Astrocyte of the cerebellum (primary cell): ENCODE results near the gene RAPSN.

ENCODE experiments used
- DNase-seq: peaks from one replicate; pipeline ENCODE4 v3.0.0-alpha.2; 2011; ENCODE audit warnings: low read depth
- H3K4me3 ChIP-seq: 2 replicates; pipeline ENCODE4 v1.5.1; 2011; ENCODE audit warnings: mild to moderate bottlenecking, low read depth, low read length, moderate library complexity
- in situ Hi-C: cut with HindIII; loops from 2 replicates; pipeline ENCODE4 v1.10.0; 2017; ENCODE audit warnings: low sequenced_read_pairs
- TF ChIP-seq, protein P1 (sequence below): IDR thresholded peaks from 2 replicates; pipeline ENCODE4 v1.5.1; 2012; ENCODE audit warnings: low read length, low read depth, moderate library complexity, mild to moderate bottlenecking; ENCODE audit errors: missing control alignments

Gene RAPSN

DNA sequence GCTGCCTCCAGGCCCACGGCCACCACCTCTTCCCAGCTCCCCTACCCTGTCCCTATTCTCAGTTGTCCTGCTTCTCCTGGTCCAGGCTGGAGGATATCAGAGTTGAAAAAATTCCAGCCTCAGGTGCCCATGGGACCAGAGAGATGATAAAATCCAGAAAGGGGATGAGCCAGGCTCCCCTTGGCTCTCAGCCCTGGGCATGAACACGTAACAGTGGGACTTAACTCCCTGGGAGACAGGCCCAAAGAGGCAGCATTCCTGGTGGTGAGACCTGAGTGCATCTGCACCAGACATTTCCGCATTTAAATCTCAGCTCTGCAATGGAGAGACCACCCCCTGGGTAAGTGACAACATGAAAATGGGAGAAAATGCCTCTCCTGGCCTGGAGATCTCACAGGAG, 50.9 kb downstream of the RAPSN start:
- in situ Hi-C loops, result no loop called here
- no peak for DNase-seq
- TF ChIP-seq, protein P1, sequence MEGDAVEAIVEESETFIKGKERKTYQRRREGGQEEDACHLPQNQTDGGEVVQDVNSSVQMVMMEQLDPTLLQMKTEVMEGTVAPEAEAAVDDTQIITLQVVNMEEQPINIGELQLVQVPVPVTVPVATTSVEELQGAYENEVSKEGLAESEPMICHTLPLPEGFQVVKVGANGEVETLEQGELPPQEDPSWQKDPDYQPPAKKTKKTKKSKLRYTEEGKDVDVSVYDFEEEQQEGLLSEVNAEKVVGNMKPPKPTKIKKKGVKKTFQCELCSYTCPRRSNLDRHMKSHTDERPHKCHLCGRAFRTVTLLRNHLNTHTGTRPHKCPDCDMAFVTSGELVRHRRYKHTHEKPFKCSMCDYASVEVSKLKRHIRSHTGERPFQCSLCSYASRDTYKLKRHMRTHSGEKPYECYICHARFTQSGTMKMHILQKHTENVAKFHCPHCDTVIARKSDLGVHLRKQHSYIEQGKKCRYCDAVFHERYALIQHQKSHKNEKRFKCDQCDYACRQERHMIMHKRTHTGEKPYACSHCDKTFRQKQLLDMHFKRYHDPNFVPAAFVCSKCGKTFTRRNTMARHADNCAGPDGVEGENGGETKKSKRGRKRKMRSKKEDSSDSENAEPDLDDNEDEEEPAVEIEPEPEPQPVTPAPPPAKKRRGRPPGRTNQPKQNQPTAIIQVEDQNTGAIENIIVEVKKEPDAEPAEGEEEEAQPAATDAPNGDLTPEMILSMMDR, result no peak
- no peak overlapping the region for H3K4me3 ChIP-seq

DNA sequence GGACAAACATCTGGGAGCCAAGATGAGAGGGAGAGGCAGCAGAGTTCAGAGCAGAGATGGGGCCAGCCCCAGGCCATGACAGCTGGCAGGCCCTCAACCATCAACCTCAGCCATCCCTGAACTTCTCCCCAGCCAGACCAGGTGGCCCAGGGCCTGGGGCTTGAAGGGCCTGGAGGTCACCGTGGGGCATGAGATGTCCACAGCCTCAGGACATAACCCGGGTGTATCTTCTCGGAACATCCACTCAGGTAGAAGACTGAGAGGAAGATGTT, 53.0 kb downstream of the RAPSN start:
- in situ Hi-C loops, result no loop called here
- no peak for DNase-seq
- TF ChIP-seq, protein P1, result no peak
- no peak overlapping the region for H3K4me3 ChIP-seq

DNA sequence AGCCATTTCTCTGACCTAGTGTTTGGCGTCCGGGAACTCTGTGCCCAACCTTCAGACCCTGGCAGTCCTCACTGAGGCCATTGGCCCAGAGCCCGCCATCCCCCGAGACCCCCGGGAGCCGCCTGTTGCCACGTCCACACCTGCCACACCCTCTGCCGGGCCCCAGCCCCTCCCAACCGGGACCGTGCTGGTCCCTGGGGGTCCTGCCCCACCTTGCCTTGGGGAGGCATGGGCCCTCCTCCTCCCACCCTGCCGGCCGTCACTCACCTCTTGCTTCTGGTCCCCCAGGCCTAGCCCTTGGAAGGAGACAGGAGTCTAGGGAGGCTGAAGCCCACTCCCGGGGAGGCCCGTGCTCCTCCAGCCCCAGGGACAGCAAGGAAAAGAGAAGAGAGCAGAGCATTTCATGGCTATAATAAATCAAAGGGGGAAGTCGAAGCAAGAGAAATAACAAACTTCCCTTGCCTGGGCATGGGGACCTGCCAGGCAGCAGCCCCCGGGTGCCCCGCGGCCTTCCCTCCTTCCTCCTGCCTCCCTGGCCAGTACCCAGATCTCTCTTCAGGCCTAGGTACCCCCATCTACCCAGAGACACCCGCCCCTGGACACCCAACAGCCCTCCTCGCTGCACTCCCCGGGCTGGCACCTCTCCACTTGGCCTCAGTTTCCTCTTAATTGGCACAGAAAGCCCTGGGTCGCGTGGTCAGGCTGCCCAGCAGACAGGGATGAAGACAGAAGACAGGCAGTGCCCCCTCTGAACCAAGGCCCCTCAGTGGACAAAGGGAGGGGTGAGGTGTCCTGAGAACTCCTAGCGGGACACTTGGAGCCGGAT, 53.5 kb downstream of the RAPSN start:
- no peak overlapping the region for H3K4me3 ChIP-seq
- in situ Hi-C loops, result no loop called here
- DNase-seq, result no peak
- TF ChIP-seq, protein P1, result no peak

DNA sequence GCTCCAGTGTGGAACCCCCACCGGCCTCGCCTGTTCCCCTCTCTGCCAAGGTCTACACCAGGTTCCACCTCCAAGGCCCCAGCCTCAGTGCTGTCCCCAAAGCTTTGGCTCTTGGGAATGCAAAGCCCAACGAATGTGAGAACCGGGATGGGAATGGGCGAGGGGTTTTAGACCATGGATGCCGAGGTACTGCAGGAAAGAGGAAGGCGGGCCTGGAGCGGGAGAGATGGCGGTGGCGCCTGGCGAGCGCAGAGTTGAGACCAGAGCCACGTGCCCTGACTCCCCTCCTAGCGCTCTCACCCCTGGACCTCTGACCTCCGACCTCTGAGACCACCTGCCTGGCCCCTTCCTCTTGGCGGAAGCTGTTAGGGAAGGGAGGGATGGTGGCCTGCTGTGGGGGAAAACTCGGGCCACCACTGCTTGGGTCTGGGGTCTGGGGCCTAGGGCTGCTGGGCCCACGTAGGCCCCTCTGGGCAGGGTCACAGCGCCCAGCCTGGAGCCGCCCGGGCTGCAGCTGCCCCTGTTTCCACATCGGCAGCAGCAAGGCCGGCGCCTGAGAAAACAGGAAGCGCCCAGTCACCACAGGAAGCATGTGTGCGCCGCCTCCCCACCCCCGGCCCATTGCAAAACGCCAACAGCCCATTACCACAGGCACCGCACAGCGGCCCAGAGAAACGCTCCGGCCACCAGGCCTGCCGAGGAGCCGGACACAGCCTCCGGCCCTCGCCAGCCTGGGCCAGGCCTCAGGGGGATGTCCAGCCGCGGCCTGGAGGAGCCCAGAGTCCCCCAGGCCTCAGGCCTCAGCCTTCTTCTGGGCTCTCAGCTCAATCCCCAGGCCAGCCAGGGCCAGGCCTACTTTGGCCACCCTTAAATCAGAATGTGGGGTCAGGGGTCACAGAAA, 54.4 kb downstream of the RAPSN start:
- no peak overlapping the region for H3K4me3 ChIP-seq
- in situ Hi-C loops, result no loop called here
- DNase-seq, result no peak
- TF ChIP-seq, protein P1, result no peak

DNA sequence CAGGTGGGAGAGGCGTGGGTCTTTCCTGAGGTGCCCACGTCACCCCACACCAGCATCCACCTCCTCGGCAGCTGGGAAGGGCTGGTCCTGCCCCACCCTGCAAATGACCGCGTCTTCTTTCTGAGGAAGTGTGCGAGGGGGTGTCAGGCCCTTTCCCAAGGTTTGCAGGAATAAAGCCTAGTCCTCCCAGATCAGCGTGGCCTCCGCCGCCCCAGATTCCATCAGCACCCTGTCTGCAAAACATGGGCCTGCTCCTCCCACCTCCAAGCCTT, 55.0 kb downstream of the RAPSN start:
- DNase-seq, result no peak
- in situ Hi-C loops, result no loop called here
- TF ChIP-seq, protein P1, result no peak
- H3K4me3 ChIP-seq, result no peak overlapping the region

DNA sequence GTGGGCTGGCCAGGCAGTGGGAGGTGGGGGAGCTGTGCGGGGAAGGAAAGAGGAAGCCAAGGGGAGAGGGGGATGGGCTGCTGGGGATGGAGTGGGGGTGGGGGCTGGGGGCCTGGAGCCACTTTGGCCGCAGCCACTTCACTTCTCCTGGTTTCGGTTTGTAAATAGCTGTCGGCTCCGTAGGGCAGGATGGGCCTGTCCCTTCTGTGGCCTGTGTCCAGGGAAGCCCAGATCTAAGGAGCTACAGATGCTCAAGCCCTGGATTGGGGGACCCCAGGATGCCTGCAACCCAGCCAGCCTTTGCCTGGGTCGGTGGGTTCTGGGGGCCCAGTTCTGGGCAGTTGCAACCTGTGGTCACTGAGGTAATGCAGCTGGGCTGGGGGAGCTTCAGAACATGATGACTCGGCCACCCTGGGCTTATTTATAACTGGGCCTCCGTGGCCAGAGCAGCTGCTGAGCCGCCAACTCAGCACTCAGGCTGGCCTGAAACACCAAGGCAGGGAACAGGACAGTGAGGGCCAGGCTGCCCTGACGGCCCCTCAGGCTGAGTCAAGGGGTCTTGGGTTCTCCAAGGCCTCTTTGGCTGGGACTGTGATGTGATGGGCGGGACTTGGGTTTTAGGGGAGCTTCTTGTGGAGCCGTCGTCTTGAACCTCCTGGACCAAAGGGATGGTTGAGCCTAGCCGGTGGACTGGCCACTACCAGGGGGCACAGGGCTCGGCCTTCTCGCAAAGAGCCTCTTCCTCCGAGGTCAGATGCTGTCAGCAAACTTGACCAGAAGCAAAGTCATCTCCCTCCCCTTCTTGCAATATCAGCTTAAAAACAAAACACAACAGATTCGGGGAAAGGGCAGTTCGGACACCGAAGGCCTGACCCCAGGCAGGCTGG, 55.5 kb downstream of the RAPSN start:
- no peak overlapping the region for H3K4me3 ChIP-seq
- TF ChIP-seq, protein P1, result no peak
- in situ Hi-C loops, result no loop called here
- DNase-seq, result no peak
